LNCAP (cell line): ENCODE data around the gene ZNF536.

Experiments used
- TF ChIP-seq, protein P1 (sequence below): fragments of 450-650 bp; IDR thresholded peaks from 2 replicates; pipeline ENCODE4 v1.5.1; 2017; ENCODE audit warnings: mild to moderate bottlenecking

Gene ZNF536

DNA sequence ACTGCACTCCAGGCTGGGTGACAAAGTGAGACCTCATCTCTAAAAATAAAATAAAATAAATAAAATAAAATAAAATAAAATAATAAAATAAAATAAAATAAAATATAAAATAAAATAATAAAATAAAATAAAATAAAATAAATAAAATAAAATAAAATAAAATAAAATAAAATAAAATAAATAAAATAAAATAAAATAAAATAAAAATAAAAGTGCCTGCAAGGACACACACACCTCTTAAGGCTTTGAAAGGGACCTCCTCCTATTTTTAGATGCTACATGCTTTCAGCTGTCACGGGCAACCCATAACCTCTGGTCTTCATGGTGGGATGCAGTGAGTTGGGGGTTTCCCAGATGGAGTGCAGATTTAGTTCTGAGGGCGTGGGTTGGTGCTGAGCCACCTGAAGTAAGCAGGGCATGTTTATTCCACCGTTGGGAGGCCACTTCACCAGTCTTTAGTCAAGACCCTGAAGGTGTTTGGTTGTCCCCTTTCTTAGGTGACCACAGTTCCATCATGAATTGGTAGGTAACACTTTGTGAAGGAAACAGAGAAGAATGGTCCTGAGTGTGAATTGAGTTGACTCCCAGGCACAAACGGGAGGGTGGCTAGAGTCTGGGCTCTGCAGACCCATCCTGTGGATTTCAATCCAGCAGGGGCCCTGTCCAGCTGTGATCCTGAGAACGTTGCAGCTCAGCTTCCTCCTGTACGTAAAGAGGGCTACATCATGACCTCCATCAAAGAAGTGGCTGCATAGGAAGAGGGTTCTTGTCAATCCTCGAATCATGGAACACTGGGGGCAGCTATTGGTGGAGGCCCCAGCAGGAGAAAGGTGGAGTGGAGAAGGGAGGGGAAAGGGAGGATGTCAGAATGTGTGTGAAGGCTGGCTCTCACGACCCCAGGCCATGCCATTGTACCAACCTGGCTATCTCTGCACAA, 234.2 kb downstream of the ZNF536 start:
- TF ChIP-seq, protein P1, sequence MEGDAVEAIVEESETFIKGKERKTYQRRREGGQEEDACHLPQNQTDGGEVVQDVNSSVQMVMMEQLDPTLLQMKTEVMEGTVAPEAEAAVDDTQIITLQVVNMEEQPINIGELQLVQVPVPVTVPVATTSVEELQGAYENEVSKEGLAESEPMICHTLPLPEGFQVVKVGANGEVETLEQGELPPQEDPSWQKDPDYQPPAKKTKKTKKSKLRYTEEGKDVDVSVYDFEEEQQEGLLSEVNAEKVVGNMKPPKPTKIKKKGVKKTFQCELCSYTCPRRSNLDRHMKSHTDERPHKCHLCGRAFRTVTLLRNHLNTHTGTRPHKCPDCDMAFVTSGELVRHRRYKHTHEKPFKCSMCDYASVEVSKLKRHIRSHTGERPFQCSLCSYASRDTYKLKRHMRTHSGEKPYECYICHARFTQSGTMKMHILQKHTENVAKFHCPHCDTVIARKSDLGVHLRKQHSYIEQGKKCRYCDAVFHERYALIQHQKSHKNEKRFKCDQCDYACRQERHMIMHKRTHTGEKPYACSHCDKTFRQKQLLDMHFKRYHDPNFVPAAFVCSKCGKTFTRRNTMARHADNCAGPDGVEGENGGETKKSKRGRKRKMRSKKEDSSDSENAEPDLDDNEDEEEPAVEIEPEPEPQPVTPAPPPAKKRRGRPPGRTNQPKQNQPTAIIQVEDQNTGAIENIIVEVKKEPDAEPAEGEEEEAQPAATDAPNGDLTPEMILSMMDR: no peak
